Measurements from ENCODE around the gene ATP2C1.

The ATP2C1 gene

GRCh38 chr3:131007256-131007655, 113.4 kb downstream of the ATP2C1 start:
- Histone ChIP-seq H3K4me1 (ENCODE audit: insufficient read depth, low read length, poor library complexity, severe bottlenecking) (peaks cover 64% of the 10 kb centered on the region), H3K79me2 (ENCODE audit: insufficient read depth, low read length) (no peaks in the 10 kb centered on the region), H3K27me3 (ENCODE audit: insufficient read depth, low read length, poor library complexity, severe bottlenecking) (no peaks in the 10 kb centered on the region), H2AFZ (ENCODE audit: low read length) (no peak overlapping the region), H3K9ac (ENCODE audit: low read depth, low read length, poor library complexity, severe bottlenecking) (no peak overlapping the region), H3F3A (ENCODE audit: low read depth) (peaks cover 8% of the 10 kb centered on the region), H4K20me1 (ENCODE audit: insufficient read depth, low read length, poor library complexity, severe bottlenecking) (no peaks in the 10 kb centered on the region), H3K4me3 (ENCODE audit: low read length, poor library complexity, severe bottlenecking) (no peak overlapping the region), H3K4me2 (ENCODE audit: low read depth, low read length, poor library complexity, severe bottlenecking) (no peak overlapping the region), H3K9me2 (replicated peaks; ENCODE audit: low read depth, low read length) (no peaks in the 10 kb centered on the region), H3K9me3 (ENCODE audit: insufficient read depth, low read depth, low read length) (no peaks in the 10 kb centered on the region), H3K36me3 (ENCODE audit: insufficient read depth, low read length) (peaks cover 33% of the 10 kb centered on the region; the same call in 1 of the 2 replicates)
- TF ChIP-seq, protein P1, sequence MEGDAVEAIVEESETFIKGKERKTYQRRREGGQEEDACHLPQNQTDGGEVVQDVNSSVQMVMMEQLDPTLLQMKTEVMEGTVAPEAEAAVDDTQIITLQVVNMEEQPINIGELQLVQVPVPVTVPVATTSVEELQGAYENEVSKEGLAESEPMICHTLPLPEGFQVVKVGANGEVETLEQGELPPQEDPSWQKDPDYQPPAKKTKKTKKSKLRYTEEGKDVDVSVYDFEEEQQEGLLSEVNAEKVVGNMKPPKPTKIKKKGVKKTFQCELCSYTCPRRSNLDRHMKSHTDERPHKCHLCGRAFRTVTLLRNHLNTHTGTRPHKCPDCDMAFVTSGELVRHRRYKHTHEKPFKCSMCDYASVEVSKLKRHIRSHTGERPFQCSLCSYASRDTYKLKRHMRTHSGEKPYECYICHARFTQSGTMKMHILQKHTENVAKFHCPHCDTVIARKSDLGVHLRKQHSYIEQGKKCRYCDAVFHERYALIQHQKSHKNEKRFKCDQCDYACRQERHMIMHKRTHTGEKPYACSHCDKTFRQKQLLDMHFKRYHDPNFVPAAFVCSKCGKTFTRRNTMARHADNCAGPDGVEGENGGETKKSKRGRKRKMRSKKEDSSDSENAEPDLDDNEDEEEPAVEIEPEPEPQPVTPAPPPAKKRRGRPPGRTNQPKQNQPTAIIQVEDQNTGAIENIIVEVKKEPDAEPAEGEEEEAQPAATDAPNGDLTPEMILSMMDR (conservative IDR thresholded peaks at IDR 0.05; ENCODE audit: low read length): no peak
- TF ChIP-seq EZH2phosphoT487 (IDR thresholded peaks at IDR 0.05; ENCODE audit: borderline replicate concordance): no peak

GRCh38 chr3:131007782-131008181, 113.9 kb downstream of the ATP2C1 start:
- TF ChIP-seq, protein P1 (conservative IDR thresholded peaks at IDR 0.05; ENCODE audit: low read length): no peak
- no peak for TF ChIP-seq EZH2phosphoT487 (IDR thresholded peaks at IDR 0.05; ENCODE audit: borderline replicate concordance)
- H3K9me3 ChIP-seq (ENCODE audit: insufficient read depth, low read depth, low read length): no peaks in the 10 kb centered on the region
- H3K36me3 ChIP-seq (ENCODE audit: insufficient read depth, low read length): peaks cover 33% of the 10 kb centered on the region; the same call in 1 of the 2 replicates

GRCh38 chr3:131008326-131008725, 114.4 kb downstream of the ATP2C1 start:
- H3K4me3 ChIP-seq (ENCODE audit: low read length, poor library complexity, severe bottlenecking): no peak overlapping the region
- H3K79me2 ChIP-seq (ENCODE audit: insufficient read depth, low read length): no peaks in the 10 kb centered on the region
- H3K9ac ChIP-seq (ENCODE audit: low read depth, low read length, poor library complexity, severe bottlenecking): no peak overlapping the region
- no peak overlapping the region for H2AFZ ChIP-seq (ENCODE audit: low read length)
- H3K4me2 ChIP-seq (ENCODE audit: low read depth, low read length, poor library complexity, severe bottlenecking): no peak overlapping the region
- H3F3A ChIP-seq (ENCODE audit: low read depth): peaks cover 8% of the 10 kb centered on the region
- peaks cover 57% of the 10 kb centered on the region for H3K4me1 ChIP-seq (ENCODE audit: insufficient read depth, low read length, poor library complexity, severe bottlenecking)
- no peak for TF ChIP-seq EZH2phosphoT487 (IDR thresholded peaks at IDR 0.05; ENCODE audit: borderline replicate concordance)
- TF ChIP-seq, protein P1 (conservative IDR thresholded peaks at IDR 0.05; ENCODE audit: low read length): no peak
- H3K9me3 ChIP-seq (ENCODE audit: insufficient read depth, low read depth, low read length): no peaks in the 10 kb centered on the region
- no peaks in the 10 kb centered on the region for H4K20me1 ChIP-seq (ENCODE audit: insufficient read depth, low read length, poor library complexity, severe bottlenecking)
- peaks cover 35% of the 10 kb centered on the region; the same call in 1 of the 2 replicates for H3K36me3 ChIP-seq (ENCODE audit: insufficient read depth, low read length)
- no peaks in the 10 kb centered on the region for H3K27me3 ChIP-seq (ENCODE audit: insufficient read depth, low read length, poor library complexity, severe bottlenecking)
- H3K9me2 ChIP-seq (replicated peaks; ENCODE audit: low read depth, low read length): no peaks in the 10 kb centered on the region

More at GRCh38 chr3:131007782-131008181, 113.9 kb downstream of the ATP2C1 start:
- no peaks in the 10 kb centered on the region for H4K20me1 ChIP-seq (ENCODE audit: insufficient read depth, low read length, poor library complexity, severe bottlenecking)
- H3K4me1 ChIP-seq (ENCODE audit: insufficient read depth, low read length, poor library complexity, severe bottlenecking): peaks cover 62% of the 10 kb centered on the region
- no peak overlapping the region for H2AFZ ChIP-seq (ENCODE audit: low read length)
- H3K27me3 ChIP-seq (ENCODE audit: insufficient read depth, low read length, poor library complexity, severe bottlenecking): no peaks in the 10 kb centered on the region
- H3F3A ChIP-seq (ENCODE audit: low read depth): peaks cover 8% of the 10 kb centered on the region
- no peak overlapping the region for H3K9ac ChIP-seq (ENCODE audit: low read depth, low read length, poor library complexity, severe bottlenecking)
- H3K4me3 ChIP-seq (ENCODE audit: low read length, poor library complexity, severe bottlenecking): no peak overlapping the region
- H3K9me2 ChIP-seq (replicated peaks; ENCODE audit: low read depth, low read length): no peaks in the 10 kb centered on the region
- H3K79me2 ChIP-seq (ENCODE audit: insufficient read depth, low read length): no peaks in the 10 kb centered on the region
- no peak overlapping the region for H3K4me2 ChIP-seq (ENCODE audit: low read depth, low read length, poor library complexity, severe bottlenecking)
